Transverse colon (tissue), 4 donors: Measurements from ENCODE around the gene SMIM1. TPM values are rescaled to one million over a fixed set of nuclear protein-coding genes. Genes with fewer than 3 reads are reported as not detected.
A peak's percentile ranks its signal among the peaks of the same experiment; 100 is the strongest.
"Not testable (repeated sequence)": the region's sequence is repeated elsewhere in the genome, so short reads cannot be mapped to it uniquely, and the experiment has no call there.

Experiments
- DNase-seq: peaks from one replicate; pipeline ENCODE4 v3.0.0-alpha.2; 2019
- H3K27ac ChIP-seq, 4 donors: fragments of 200-600 bp; sonication (generic); 2 replicates each; pipeline ENCODE4 v1.5.1; 2016 to 2018; ENCODE audit warnings: inconsistent platforms in 4 of 4
- H3K27me3 ChIP-seq: fragments of 200-600 bp; sonication (generic); 2 replicates; pipeline ENCODE4 v1.5.1; 2017; ENCODE audit warnings: inconsistent platforms
- H3K36me3 ChIP-seq, 4 donors: fragments of 200-600 bp; sonication (generic); 2 replicates each; pipeline ENCODE4 v1.5.1; 2017 to 2019; ENCODE audit warnings: inconsistent platforms in 4 of 4
- H3K4me1 ChIP-seq, 4 donors: fragments of 200-600 bp; sonication (generic); 2 replicates each; pipeline ENCODE4 v1.5.1; 2017 to 2020; ENCODE audit warnings: inconsistent platforms in 4 of 4
- H3K4me3 ChIP-seq, 4 donors: fragments of 200-600 bp; sonication (generic); 1 replicate in 1 of 4; 2 replicates in 3 of 4; pipeline versions ENCODE4 v1.5.1 to v1.6.1; 2017 to 2019; ENCODE audit warnings: inconsistent platforms in 4 of 4
- H3K9me3 ChIP-seq, 2 donors: fragments of 200-600 bp; sonication (generic); 2 replicates each; pipeline ENCODE4 v1.5.1; 2017 to 2019; ENCODE audit warnings: inconsistent platforms in 2 of 2
- CTCF ChIP-seq, 5 experiments: fragments of 200-600 bp in 3 of 5; fragments of 450-650 bp in 2 of 5; sonication (generic) in 3 of 5; IDR thresholded peaks; 1 replicate in 2 of 5; 2 replicates in 3 of 5; pipeline ENCODE4 v1.5.1; 2016 to 2017; ENCODE audit warnings: antibody characterized with exemption in 5 of 5, inconsistent platforms in 3 of 5, mild to moderate bottlenecking in 2 of 5, moderate library complexity in 1 of 5
- EP300 ChIP-seq: sonication (generic); formaldehyde crosslinking; IDR thresholded peaks from one replicate; pipeline ENCODE4 v1.6.1; 2017; ENCODE audit warnings: antibody characterized with exemption, low read depth
- POLR2A ChIP-seq: fragments of 450-650 bp; IDR thresholded peaks from one replicate; pipeline ENCODE4 v1.6.1; 2016; ENCODE audit warnings: antibody characterized with exemption, mild to moderate bottlenecking, moderate library complexity
- POLR2AphosphoS5 ChIP-seq, 3 donors: sonication (generic); formaldehyde crosslinking; IDR thresholded peaks; one replicate each; pipeline ENCODE4 v1.6.1; 2016; ENCODE audit warnings: antibody characterized with exemption in 3 of 3
- WGBS, 2 donors: methylation state at CpG; one replicate each; pipeline ENCODE4 v1.1.5; 2018; ENCODE audit warnings: low coverage in 1 of 2; 5-methylcytosine and 5-hydroxymethylcytosine counted together
- in situ Hi-C, 4 donors: fragments of 200-750 bp; cut with MboI; loops; one replicate each; pipeline versions ENCODE4 v1.15.0 to v1.15.1; 2017; ENCODE audit warnings: low sequenced_read_pairs in 3 of 4, low pct_ligation_motif_present in 1 of 4, low pct_unique_long_range_greater_than_20kb in 1 of 4
- intact Hi-C: fragments of 100-400 bp; cut with DNase I; formaldehyde crosslinking; loops from one replicate; pipeline ENCODE4 v1.15.1; 2023; ENCODE audit warnings: low total_unique reads
- total RNA-seq, 4 donors: library from RNA; depleted of rRNA; stranded (reverse); fragments of >200 nt; gene quantifications; one replicate each; pipeline ENCODE4 v1.1.0, GENCODE V29; 2016

The SMIM1 gene
- not detected for total RNA-seq

GRCh38 chr1:3772715-3773571, at the start of gene SMIM1:
Gene SMIM1 (plus strand): TSS chr1:3772749. CDS start chr1:3775374, 2,625 bp downstream.
- TF ChIP-seq CTCF (IDR thresholded peaks at IDR 0.05) = no peak
- no peak for TF ChIP-seq EP300
- no peak for TF ChIP-seq POLR2AphosphoS5 (IDR thresholded peaks at IDR 0.05)
- Histone ChIP-seq H3K4me3 (peak within 1 kb of the TSS; percentile 35 to 76 (median 68)), H3K36me3 (no peaks in the 10 kb centered on the region), H3K9me3 (no peaks in the 10 kb centered on the region), H3K4me1 (peaks cover 9 to 36% (median 27%) of the 10 kb centered on the region in 4 donors), H3K27ac (peak within 1 kb of the TSS; percentile 55 to 86 (median 65)), H3K27me3 (peaks cover 21% of the 10 kb centered on the region)
- 12% methylated on average over 30 of the region's 55 CpGs; no CpG with 5 or more reads in 1 of the 2 donors for WGBS, 2 donors
- intact Hi-C loops (no loop called here), in situ Hi-C loops (no loop called here)
- DNase-seq = peak; percentile 20

- Histone ChIP-seq H3K9me3 (no peaks in the 10 kb centered on the region), H3K4me3 (no peak overlapping the region), H3K27ac (no peak overlapping the region), H3K4me1 (peaks cover 0 to 3% (median 0%) of the 10 kb centered on the region in 4 donors), H3K27me3 (peaks cover 17% of the 10 kb centered on the region), H3K36me3 (no peaks in the 10 kb centered on the region)
- intact Hi-C loops = no loop called here
- TF ChIP-seq POLR2A = no peak
- TF ChIP-seq CTCF (IDR thresholded peaks at IDR 0.05) = no peak
- no peak for TF ChIP-seq EP300
- no peak for TF ChIP-seq POLR2AphosphoS5 (IDR thresholded peaks at IDR 0.05)
- 43% methylated on average over 1 of the region's 3 CpGs; no CpG with 5 or more reads in 1 of the 2 donors for WGBS, 2 donors
- in situ Hi-C loops = no loop called here
- no peak for DNase-seq
These were observed 49.7 kb upstream of the SMIM1 start for GRCh38 chr1:3722846-3723245.

- H3K36me3 ChIP-seq, H3K9me3 ChIP-seq, H3K4me3 ChIP-seq, H3K27ac ChIP-seq, intact Hi-C loops, H3K27me3 ChIP-seq, in situ Hi-C loops, H3K4me1 ChIP-seq: not testable (repeated sequence)
- peak; percentile 75 for DNase-seq
- TF ChIP-seq CTCF (IDR thresholded peaks at IDR 0.05) = peak; percentile 77 to 97 (median 93)
- WGBS, 2 donors = 10 to 41% methylated on average over 2 to 18 of the region's 18 CpGs
These were observed 48.0 kb upstream of the SMIM1 start for GRCh38 chr1:3724416-3725030.

GRCh38 chr1:3725366-3725765, 47.2 kb upstream of the SMIM1 start:
- Histone ChIP-seq H3K27ac (no peak overlapping the region), H3K36me3 (no peaks in the 10 kb centered on the region), H3K27me3 (peaks cover 7% of the 10 kb centered on the region), H3K4me3 (no peak overlapping the region), H3K4me1 (no peaks in the 10 kb centered on the region), H3K9me3 (no peaks in the 10 kb centered on the region)
- DNase-seq = no peak
- TF ChIP-seq EP300 = no peak
- no peak for TF ChIP-seq CTCF (IDR thresholded peaks at IDR 0.05)
- TF ChIP-seq POLR2AphosphoS5 (IDR thresholded peaks at IDR 0.05) = no peak
- no peak for TF ChIP-seq POLR2A
- 94 to 100% methylated on average over 1 to 2 of the region's 2 CpGs for WGBS, 2 donors
- in situ Hi-C loops = no loop called here
- intact Hi-C loops = no loop called here
